Pancreas (tissue), 10 donors: ENCODE measurements around the gene RAB4A. TPM values are rescaled to one million over a fixed set of nuclear protein-coding genes. Genes with fewer than 3 reads are reported as not detected.
A peak's percentile ranks its signal among the peaks of the same experiment; 100 is the strongest.

Experiments used
- ATAC-seq, 4 donors: fragments of 200-7000 bp; cut with Tn5 transposase; one replicate each; pipeline versions ENCODE4 v1.8.0 to v1.9.1; 2020; ENCODE audit warnings: mild to moderate bottlenecking in 4 of 4, moderate library complexity in 4 of 4
- DNase-seq, 6 donors: peaks; one replicate each; pipeline ENCODE4 v3.0.0-alpha.2; 2020
- FAIRE-seq: peaks from 2 replicates; lab custom pipeline; 2012; peaks lifted over from hg19 to GRCh38; lab: Jason Lieb, UNC
- H3K27ac ChIP-seq, 4 donors: fragments of 200-600 bp; sonication (generic); 1 replicate in 3 of 4; 2 replicates in 1 of 4; pipeline versions ENCODE4 v1.5.0 to v1.8.0; 2020
- H3K27me3 ChIP-seq, 4 donors: fragments of 200-600 bp; one replicate each; pipeline ENCODE4 v1.8.0; 2021
- H3K36me3 ChIP-seq, 3 donors: fragments of 200-600 bp; sonication (generic) in 1 of 3; one replicate each; pipeline versions ENCODE4 v1.5.0 to v1.8.0; 2020 to 2021
- H3K4me1 ChIP-seq, 3 donors: fragments of 200-600 bp; one replicate each; pipeline ENCODE4 v1.8.0; 2021
- H3K4me3 ChIP-seq, 4 donors: fragments of 200-600 bp; sonication (generic) in 2 of 4; one replicate each; pipeline versions ENCODE4 v1.5.0 to v1.8.0; 2020 to 2021
- H3K9me3 ChIP-seq, 4 donors: fragments of 200-600 bp; one replicate each; pipeline ENCODE4 v1.8.0; 2021
- CTCF ChIP-seq, 4 donors: fragments of 200-600 bp; sonication (generic) in 3 of 4; IDR thresholded peaks; one replicate each; pipeline versions ENCODE4 v1.5.0 to v1.8.0; 2021; ENCODE audit warnings: antibody characterized with exemption in 4 of 4
- WGBS, 2 donors: extraction: QIAGEN DNeasy Blood & Tissue Kit; methylation state at CpG; one replicate each; pipeline ENCODE4 v1.1.7; 2013; 5-methylcytosine and 5-hydroxymethylcytosine counted together
- intact Hi-C, 3 donors: fragments of 100-400 bp; cut with DNase I; formaldehyde crosslinking; loops; one replicate each; pipeline versions ENCODE4 v1.11.1 to v1.14.2; 2022
- polyA plus RNA-seq, 2 donors: library from polyadenylated mRNA; stranded (reverse); fragments of 200-250 nt; gene quantifications; one replicate each; pipeline ENCODE4 v1.2.3, GENCODE V29; 2013
- total RNA-seq, 6 donors: library from RNA; stranded (reverse); fragmentation: NEBNext Ultra II Directional in 4 of 6; extraction: Animal tissue kit (Norgen Biotek cat#: 25700) in 4 of 6; gene quantifications; one replicate each; pipeline versions ENCODE4 v1.2.1 to v1.2.4, GENCODE V29; 2021 to 2023
- donor health status: healthy with polysubstance abuse.
- donor health status: DM: no; HTN: no; CAD: no; lungs with moderate emphysema.
- donor health status: DM: no; HTN: no; CAD: no.
- donor health status: control.
- donor health status: control.
- donor health status: Bipolar disorder and iron deficiency.
- donor health status: DM: yes; HTN: yes; CAD: no.
- donor health status: DM: no; HTN: no; CAD: no.
- donor health status: DM: no; HTN: no; CAD: no.
- donor health status: DM: yes; HTN: yes; CAD: no.

Gene RAB4A
- total and polyA plus RNA-seq, 8 donors, result 14.5 to 67.4 (median 53.7) TPM

- H3K27me3 ChIP-seq, result no peaks in the 10 kb centered on the region
- H3K4me1 ChIP-seq, result no peaks in the 10 kb centered on the region
- no peak overlapping the region for H3K27ac ChIP-seq
- FAIRE-seq, result no peak
- 84 to 96% methylated on average over 3 of the region's 3 CpGs for WGBS, 2 donors
- intact Hi-C loops, result no loop called here
- ATAC-seq, result no peak
- DNase-seq, result no peak
- H3K9me3 ChIP-seq, result no peaks in the 10 kb centered on the region
- TF ChIP-seq CTCF (IDR thresholded peaks at IDR 0.05), result no peak
- H3K36me3 ChIP-seq, result peaks cover 0 to 28% (median 10%) of the 10 kb centered on the region in 3 donors
- no peak overlapping the region for H3K4me3 ChIP-seq
These were observed 25.6 kb downstream of the RAB4A start for GRCh38 chr1:229296541-229296941.

GRCh38 chr1:229297746-229298145 lies 26.8 kb downstream of the RAB4A start:
- ATAC-seq (no peak), FAIRE-seq (no peak), DNase-seq (no peak)
- intact Hi-C loops, result no loop called here
- no peaks in the 10 kb centered on the region for H3K9me3 ChIP-seq
- H3K4me3 ChIP-seq, result no peak overlapping the region
- H3K36me3 ChIP-seq, result peaks cover 0 to 29% (median 10%) of the 10 kb centered on the region in 3 donors
- WGBS, 2 donors, result 94 to 98% methylated on average over 1 of the region's 1 CpG
- no peaks in the 10 kb centered on the region for H3K4me1 ChIP-seq
- H3K27me3 ChIP-seq, result no peaks in the 10 kb centered on the region
- no peak for TF ChIP-seq CTCF (IDR thresholded peaks at IDR 0.05)
- H3K27ac ChIP-seq, result no peak overlapping the region

- no peak for TF ChIP-seq CTCF (IDR thresholded peaks at IDR 0.05)
- no peaks in the 10 kb centered on the region for H3K9me3 ChIP-seq
- FAIRE-seq (no peak), ATAC-seq (no peak), DNase-seq (no peak)
- intact Hi-C loops, result no loop called here
- H3K36me3 ChIP-seq, result peaks cover 0 to 29% (median 10%) of the 10 kb centered on the region in 3 donors
- no peak overlapping the region for H3K27ac ChIP-seq
- H3K4me1 ChIP-seq, result no peaks in the 10 kb centered on the region
- H3K27me3 ChIP-seq, result no peaks in the 10 kb centered on the region
- no peak overlapping the region for H3K4me3 ChIP-seq
These were observed 27.5 kb downstream of the RAB4A start for GRCh38 chr1:229298420-229298819.

GRCh38 chr1:229298887-229299503 lies 28.1 kb downstream of the RAB4A start:
- Histone ChIP-seq H3K9me3 (no peaks in the 10 kb centered on the region), H3K27ac (no peak overlapping the region), H3K27me3 (no peaks in the 10 kb centered on the region), H3K36me3 (peaks cover 0 to 33% (median 14%) of the 10 kb centered on the region in 3 donors), H3K4me3 (no peak overlapping the region), H3K4me1 (no peaks in the 10 kb centered on the region)
- intact Hi-C loops, result no loop called here
- no peak for TF ChIP-seq CTCF (IDR thresholded peaks at IDR 0.05)
- DNase-seq (no peak), ATAC-seq (peak in 1 of 4 donors; percentile 56), FAIRE-seq (no peak)
- WGBS, 2 donors, result 75 to 79% methylated on average over 5 of the region's 5 CpGs

GRCh38 chr1:229300099-229300757 lies 29.3 kb downstream of the RAB4A start:
- H3K27ac ChIP-seq, result no peak overlapping the region
- H3K9me3 ChIP-seq, result no peaks in the 10 kb centered on the region
- no peaks in the 10 kb centered on the region for H3K4me1 ChIP-seq
- no peak for TF ChIP-seq CTCF (IDR thresholded peaks at IDR 0.05)
- no peak overlapping the region for H3K4me3 ChIP-seq
- ATAC-seq (no peak), DNase-seq (no peak), FAIRE-seq (no peak)
- peaks cover 0 to 37% (median 14%) of the 10 kb centered on the region in 3 donors for H3K36me3 ChIP-seq
- 87 to 89% methylated on average over 6 of the region's 6 CpGs for WGBS, 2 donors
- H3K27me3 ChIP-seq, result no peaks in the 10 kb centered on the region
- intact Hi-C loops, result no loop called here
